ENCODE results near the gene CALML3.

- TF ChIP-seq TAF1 (IDR thresholded peaks at IDR 0.05; ENCODE audit: low read depth, low read length) (no peak), EZH2 (IDR thresholded peaks at IDR 0.05; ENCODE audit: low read depth, low read length, severe bottlenecking) (no peak), BACH1 (IDR thresholded peaks at IDR 0.05; ENCODE audit: low read length) (no peak), RAD21 (IDR thresholded peaks at IDR 0.05 in 1 of 2, conservative IDR thresholded peaks at IDR 0.05 in 1 of 2; ENCODE audit: low read depth in 2 of 2, low read length in 2 of 2) (peak; percentile 29 to 55; a peak in 2 of 4 replicates), SIN3A (conservative IDR thresholded peaks at IDR 0.05 in 1 of 2, IDR thresholded peaks at IDR 0.05 in 1 of 2; ENCODE audit: low read depth in 1 of 2, low read length in 2 of 2) (no peak), ZNF274 (IDR thresholded peaks at IDR 0.05; ENCODE audit: borderline replicate concordance, extremely low read depth, low read length) (no peak)
Measured at GRCh38 chr10:5494611-5495010, 30.1 kb upstream of the CALML3 start.

Measured in H1 (cell line).